Measurements from ENCODE around the gene ACP1.

ACP1 gene

DNA sequence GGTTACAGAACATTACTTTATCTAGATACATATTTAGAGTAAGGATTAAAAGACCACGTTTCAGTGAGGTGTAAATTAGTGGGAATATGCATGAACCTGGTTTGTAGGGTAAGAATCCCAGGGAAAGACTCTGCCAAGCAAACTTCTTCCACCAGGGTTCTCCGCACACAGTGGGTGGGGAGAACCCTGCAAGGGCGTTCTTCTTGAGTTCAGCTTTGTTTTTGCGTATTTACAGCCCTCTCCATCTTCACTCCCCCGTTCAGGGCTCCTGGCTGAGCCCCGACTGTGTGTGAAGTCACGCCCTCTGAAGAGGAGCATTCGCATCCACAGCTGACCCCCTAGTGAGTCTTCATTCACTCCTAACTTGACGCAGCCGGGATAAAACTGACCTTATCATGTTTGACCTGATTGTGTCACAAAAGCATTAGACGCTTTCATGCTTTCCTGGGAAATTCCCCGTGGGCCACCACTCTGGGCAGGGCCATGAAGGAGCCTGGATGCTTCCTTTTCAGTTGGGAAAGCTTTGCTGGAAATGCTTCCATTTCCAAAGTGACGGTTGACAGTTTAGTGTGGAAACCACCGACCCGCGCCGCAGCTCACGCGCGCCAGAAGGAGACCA lies 22.1 kb downstream of the ACP1 start:
- no peak overlapping the region for H3K9ac ChIP-seq
- H3K4me3 ChIP-seq = peak overlapping the region; percentile 67
- peaks cover 31% of the 10 kb centered on the region for H3K36me3 ChIP-seq
- H3K9me3 ChIP-seq = no peaks in the 10 kb centered on the region
- no peak for TF ChIP-seq Cebpa-rat (IDR thresholded peaks at IDR 0.05)
- peak overlapping the region; percentile 85 for H3K4me2 ChIP-seq
- no peak overlapping the region for H3K27ac ChIP-seq
- H3K4me1 ChIP-seq = peaks cover 25% of the 10 kb centered on the region
- peaks cover 71% of the 10 kb centered on the region for H3K27me3 ChIP-seq
- peaks cover 72% of the 10 kb centered on the region for H4K20me1 ChIP-seq

DNA sequence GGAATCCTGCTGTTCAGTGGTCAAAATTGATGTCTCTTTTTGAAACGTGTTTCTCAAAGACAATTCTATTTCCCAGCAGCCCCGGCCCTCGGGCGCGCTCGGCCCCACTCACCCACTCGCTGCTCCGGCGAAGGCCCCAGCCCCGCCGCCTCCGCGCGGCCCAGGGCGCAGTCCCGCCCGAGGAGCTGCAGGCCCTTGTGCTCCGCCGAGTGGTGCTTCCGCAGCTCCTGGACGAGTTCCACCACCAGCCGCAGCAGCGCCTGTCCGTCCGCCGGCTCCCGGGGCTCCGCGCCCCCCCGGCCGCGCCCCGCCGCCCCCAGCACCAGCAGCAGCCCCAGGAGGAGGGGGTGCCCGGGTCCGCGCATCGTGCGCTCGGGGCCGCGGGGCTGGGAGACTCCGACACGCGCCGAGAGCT lies 22.7 kb downstream of the ACP1 start:
- Histone ChIP-seq H3K4me2 (peak overlapping the region; percentile 85), H3K4me1 (peaks cover 25% of the 10 kb centered on the region), H3K36me3 (peaks cover 25% of the 10 kb centered on the region), H3K9me3 (no peaks in the 10 kb centered on the region), H4K20me1 (peaks cover 66% of the 10 kb centered on the region), H3K27me3 (peaks cover 76% of the 10 kb centered on the region), H3K9ac (peak overlapping the region; percentile 29; the same call in 1 of the 2 replicates), H3K27ac (no peak overlapping the region), H3K4me3 (peak overlapping the region; percentile 67)
- no peak for TF ChIP-seq Cebpa-rat (IDR thresholded peaks at IDR 0.05)

DNA sequence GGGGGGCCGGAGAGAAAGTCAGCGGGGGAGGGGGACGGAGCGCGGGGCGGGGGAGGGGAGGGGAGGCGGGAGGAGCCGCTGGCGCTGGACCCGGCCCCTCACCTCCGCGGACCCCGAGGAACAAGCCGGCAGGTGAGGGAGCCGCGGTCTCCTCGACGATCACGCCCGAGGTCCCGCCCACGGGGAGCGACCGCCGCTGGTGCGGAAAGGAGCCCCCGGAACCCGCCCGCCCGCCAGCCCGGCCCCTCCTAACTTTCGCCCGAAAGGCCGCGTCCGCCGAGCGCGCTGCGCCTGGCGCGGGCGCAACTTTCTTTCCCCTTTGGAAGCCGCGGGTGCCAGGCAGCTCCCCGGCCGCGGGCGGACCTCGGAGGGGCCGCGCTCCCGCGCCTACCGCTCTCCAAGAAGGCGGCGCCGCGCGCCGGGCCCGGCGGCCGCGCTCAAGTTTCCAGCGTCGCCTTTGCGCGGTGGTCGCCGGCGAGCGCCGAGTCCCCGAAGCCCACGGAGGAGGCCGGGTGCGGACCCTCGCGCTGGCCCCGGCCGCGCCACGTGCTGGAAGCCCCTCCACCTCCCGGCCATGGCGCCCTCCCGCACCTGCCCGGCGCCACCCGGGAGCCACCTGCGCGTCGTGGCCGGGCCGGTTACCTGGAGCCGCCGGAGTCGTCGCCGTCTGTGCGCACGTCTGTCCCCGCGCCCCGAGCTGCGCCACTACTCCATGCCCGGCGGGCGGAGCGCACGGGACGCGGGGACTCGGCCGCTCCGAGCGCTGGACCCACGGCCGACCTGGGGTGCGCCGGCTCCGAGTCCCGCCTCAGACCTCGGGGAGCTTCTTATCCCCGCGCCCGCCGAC lies 23.4 kb downstream of the ACP1 start, which contains the start of gene ALKAL2:
Gene ALKAL2 (minus strand): TSS at position 181 of the 847 bp plus-strand sequence. CDS start 256 bp downstream, outside the sequence.
- peaks cover 19% of the 10 kb centered on the region; the same call in 1 of the 2 replicates for H3K36me3 ChIP-seq
- no peak within 1 kb of the TSS for H3K27ac ChIP-seq
- H3K9me3 ChIP-seq = no peaks in the 10 kb centered on the region; the same call in 1 of the 2 replicates
- H4K20me1 ChIP-seq = peaks cover 59% of the 10 kb centered on the region
- TF ChIP-seq Cebpa-rat (IDR thresholded peaks at IDR 0.05) = no peak
- peaks cover 78% of the 10 kb centered on the region for H3K27me3 ChIP-seq
- H3K4me1 ChIP-seq = peaks cover 25% of the 10 kb centered on the region
- H3K4me2 ChIP-seq = peak within 1 kb of the TSS; percentile 92
- peak within 1 kb of the TSS; percentile 29; the same call in 1 of the 2 replicates for H3K9ac ChIP-seq
- peak within 1 kb of the TSS; percentile 67 for H3K4me3 ChIP-seq

DNA sequence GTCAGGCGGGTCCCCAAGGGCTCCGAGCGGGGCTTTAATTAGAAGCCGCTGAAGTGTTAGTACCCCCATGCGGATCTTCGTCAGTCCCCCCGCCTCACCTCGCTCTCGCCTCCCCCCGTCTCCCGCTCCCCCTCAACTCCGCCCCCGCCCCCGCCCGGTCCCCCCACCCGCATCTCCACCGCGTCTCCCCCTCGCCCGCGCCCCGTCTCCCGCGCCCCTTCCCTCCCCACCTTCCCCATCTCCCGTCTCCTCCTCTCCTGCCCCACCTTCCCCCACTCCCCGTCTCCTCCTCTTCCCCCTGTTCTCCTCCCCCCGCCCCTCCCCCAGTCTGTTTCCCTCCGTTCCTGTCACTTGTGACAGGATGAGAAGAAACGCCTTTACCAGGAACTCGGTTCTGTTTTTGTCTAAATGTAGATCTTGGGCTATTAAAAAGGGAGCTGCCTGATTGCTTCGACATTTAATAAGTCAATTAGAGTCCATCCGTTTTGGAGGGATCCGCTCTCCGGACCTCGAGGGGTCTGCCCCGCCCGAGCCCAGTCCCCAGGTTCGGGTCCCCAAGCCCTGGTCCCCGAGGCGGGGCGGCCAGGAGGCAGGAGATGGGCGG lies 24.1 kb downstream of the ACP1 start:
- H4K20me1 ChIP-seq = peaks cover 52% of the 10 kb centered on the region
- no peak for TF ChIP-seq Cebpa-rat (IDR thresholded peaks at IDR 0.05)
- H3K4me2 ChIP-seq = peak overlapping the region; percentile 92
- peak overlapping the region; percentile 67 for H3K4me3 ChIP-seq
- H3K9me3 ChIP-seq = no peaks in the 10 kb centered on the region; the same call in 1 of the 2 replicates
- H3K9ac ChIP-seq = 0 out of 2 replicates have a peak overlapping the region, but pooled peaks have one; percentile 10
- peaks cover 25% of the 10 kb centered on the region for H3K4me1 ChIP-seq
- peaks cover 78% of the 10 kb centered on the region for H3K27me3 ChIP-seq
- no peak overlapping the region for H3K27ac ChIP-seq
- peaks cover 11% of the 10 kb centered on the region; the same call in 1 of the 2 replicates for H3K36me3 ChIP-seq

DNA sequence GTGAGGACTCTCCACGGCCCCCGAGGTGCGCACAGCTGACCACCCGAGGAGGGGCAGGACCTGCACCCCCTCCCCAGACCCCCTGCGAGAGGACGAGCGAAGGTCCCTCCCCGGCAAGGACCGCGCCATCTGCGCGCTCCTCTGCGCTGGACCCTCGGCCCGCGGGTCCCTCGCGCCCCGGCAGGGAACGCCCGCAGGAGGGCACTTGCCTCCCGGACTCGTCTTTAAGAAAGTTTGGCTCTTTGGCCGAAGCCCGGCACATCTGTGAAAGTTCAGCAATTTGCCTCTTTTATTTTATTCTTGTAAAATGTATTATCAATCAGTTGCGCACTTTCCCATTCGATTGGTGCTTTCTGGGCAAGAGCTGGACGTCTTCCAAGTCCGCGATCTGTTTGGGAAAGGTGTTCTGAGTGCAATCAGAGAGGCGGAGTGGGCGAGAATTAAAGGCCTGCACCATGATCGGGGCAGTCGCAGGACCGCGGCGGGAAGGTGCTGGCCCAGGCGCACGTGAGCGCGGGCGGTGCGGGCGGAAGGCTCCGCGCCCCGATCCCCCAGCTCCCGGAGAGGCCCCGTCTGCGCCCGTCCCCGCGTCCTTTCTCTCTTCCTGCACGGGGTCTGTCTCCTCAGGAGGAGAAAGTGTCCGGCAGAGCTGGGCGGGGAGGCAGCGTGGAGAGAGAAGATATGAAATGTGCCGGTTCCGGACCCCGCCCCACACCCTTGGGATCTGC lies 24.8 kb downstream of the ACP1 start:
- Histone ChIP-seq H3K9me3 (no peaks in the 10 kb centered on the region; the same call in 1 of the 2 replicates), H4K20me1 (peaks cover 45% of the 10 kb centered on the region), H3K9ac (0 out of 2 replicates have a peak overlapping the region, but pooled peaks have one; percentile 10), H3K27ac (no peak overlapping the region), H3K36me3 (peaks cover 5% of the 10 kb centered on the region; the same call in 1 of the 2 replicates), H3K4me1 (peaks cover 25% of the 10 kb centered on the region), H3K4me2 (peak overlapping the region; percentile 92), H3K4me3 (peak overlapping the region; percentile 61), H3K27me3 (peaks cover 78% of the 10 kb centered on the region)
- TF ChIP-seq Cebpa-rat (IDR thresholded peaks at IDR 0.05) = no peak

DNA sequence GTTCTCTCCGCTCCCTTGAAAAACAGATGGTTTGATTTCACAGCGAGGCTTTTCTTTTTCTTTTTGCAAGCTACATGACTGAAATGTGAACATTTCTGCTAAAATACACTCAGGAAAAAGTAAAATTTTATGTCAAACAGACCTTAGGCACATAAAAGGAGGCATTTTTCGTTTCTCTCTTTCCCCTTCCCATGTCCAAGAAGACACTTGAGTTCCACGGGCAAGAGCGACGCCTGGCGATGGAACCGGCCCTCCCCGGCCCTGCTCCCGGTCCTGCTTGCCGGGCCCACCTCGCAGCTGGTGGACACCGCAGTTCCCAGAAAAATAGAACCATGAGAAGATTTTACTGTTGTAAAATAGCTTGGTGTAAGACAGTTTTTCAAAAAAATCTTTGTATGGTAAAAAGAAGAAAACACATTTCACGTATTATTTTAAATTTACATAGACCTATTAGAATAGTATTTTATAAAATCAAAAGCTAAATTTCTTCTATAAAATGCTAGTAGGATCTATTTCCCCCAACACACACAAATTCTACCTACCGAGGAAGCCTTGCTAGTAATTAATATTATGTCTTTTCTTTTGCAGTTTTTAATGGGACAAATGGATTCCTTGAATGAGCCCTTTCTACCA lies 25.5 kb downstream of the ACP1 start:
- peak overlapping the region; percentile 61 for H3K4me3 ChIP-seq
- H3K4me2 ChIP-seq = peak overlapping the region; percentile 92
- H3K4me1 ChIP-seq = peaks cover 25% of the 10 kb centered on the region
- peaks cover 38% of the 10 kb centered on the region for H4K20me1 ChIP-seq
- no peak overlapping the region for H3K9ac ChIP-seq
- peaks cover 72% of the 10 kb centered on the region for H3K27me3 ChIP-seq
- no peaks in the 10 kb centered on the region for H3K36me3 ChIP-seq
- no peak overlapping the region for H3K27ac ChIP-seq
- TF ChIP-seq Cebpa-rat (IDR thresholded peaks at IDR 0.05) = no peak
- no peaks in the 10 kb centered on the region; the same call in 1 of the 2 replicates for H3K9me3 ChIP-seq

DNA sequence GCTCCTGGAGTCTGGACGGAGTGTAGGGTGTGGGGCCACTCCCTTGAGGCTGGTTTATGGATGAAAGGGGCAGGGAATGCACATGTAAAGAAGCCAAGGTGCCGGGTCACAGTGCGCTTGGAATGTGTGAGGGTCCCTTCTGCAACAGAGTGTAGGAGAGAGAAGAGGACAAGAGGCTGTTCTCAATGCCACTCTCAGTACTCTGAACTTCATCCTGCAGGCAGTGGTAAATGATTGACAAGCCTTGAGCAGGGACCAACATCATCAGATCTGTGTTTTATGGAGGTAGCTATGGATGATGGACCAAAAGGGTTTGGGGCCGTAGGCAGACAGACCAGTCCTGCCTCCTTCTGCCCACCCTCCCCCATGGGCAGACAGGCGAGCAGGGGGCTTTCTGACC lies 30.3 kb downstream of the ACP1 start:
- Histone ChIP-seq H3K9ac (no peak overlapping the region), H3K4me3 (no peak overlapping the region), H3K4me2 (no peak overlapping the region), H3K4me1 (no peaks in the 10 kb centered on the region; the same call in 1 of the 2 replicates), H3K36me3 (no peaks in the 10 kb centered on the region), H3K27me3 (peaks cover 25% of the 10 kb centered on the region), H3K27ac (no peak overlapping the region), H3K9me3 (peaks cover 4% of the 10 kb centered on the region; the same call in 1 of the 2 replicates), H4K20me1 (no peaks in the 10 kb centered on the region)
- no peak for TF ChIP-seq Cebpa-rat (IDR thresholded peaks at IDR 0.05)

DNA sequence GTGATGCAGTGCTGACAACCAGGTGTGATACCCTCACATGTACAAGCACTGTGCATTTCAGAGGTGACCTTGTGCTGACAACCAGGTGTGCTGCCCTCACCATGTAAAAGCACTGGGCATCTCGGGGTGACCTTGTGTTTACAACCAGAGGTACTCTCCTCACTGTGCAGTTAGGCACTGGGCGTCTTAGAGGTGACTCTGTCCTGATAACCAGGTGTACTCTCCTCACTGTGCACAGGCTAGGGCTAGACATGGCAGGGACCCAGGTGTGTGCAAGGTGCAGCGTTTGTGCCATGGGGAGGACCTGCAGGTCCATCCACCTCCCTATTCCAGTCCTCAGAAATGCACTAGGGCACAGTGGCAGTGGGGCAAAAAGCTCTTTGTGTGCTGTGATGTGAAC lies 31.6 kb downstream of the ACP1 start:
- no peak overlapping the region for H3K27ac ChIP-seq
- H3K4me3 ChIP-seq = no peak overlapping the region
- no peaks in the 10 kb centered on the region for H3K4me1 ChIP-seq
- peaks cover 12% of the 10 kb centered on the region; the same call in 1 of the 2 replicates for H3K27me3 ChIP-seq
- H4K20me1 ChIP-seq = no peaks in the 10 kb centered on the region
- H3K36me3 ChIP-seq = no peaks in the 10 kb centered on the region
- no peak overlapping the region for H3K9ac ChIP-seq
- H3K9me3 ChIP-seq = peaks cover 16% of the 10 kb centered on the region
- H3K4me2 ChIP-seq = no peak overlapping the region
- TF ChIP-seq Cebpa-rat (IDR thresholded peaks at IDR 0.05) = no peak

Data from BLaER1 (cell line).